IPS-11a (cell line): ENCODE measurements around the gene COQ8A.
"Not testable (repeated sequence)": the region's sequence is repeated elsewhere in the genome, so short reads cannot be mapped to it uniquely, and the experiment has no call there.

Experiments used
- H3K4me3 ChIP-seq: one replicate; pipeline ENCODE4 v1.5.1; 2013; ENCODE audit warnings: low read depth, low read length, control low read depth

COQ8A gene

DNA sequence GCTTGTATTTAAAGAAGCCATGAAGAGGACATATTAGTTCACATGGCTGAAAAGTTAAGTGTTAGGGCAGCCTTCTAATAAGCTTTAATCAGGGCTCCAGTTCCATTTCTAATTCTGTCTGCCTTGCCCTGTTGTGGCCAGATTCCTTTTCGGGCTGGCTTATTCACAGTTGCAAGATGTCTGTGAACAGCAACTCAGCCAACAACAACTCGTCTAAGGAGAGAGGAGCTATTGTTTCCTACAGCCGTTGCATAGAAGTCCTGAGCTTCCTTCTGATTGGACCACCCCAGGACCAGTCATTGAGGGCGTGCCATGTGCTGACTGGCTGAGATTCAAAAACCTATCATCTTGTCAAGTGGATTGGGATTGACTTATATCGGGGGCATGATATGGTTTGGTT is 18.6 kb upstream of the COQ8A start:
- no peak overlapping the region for H3K4me3 ChIP-seq

DNA sequence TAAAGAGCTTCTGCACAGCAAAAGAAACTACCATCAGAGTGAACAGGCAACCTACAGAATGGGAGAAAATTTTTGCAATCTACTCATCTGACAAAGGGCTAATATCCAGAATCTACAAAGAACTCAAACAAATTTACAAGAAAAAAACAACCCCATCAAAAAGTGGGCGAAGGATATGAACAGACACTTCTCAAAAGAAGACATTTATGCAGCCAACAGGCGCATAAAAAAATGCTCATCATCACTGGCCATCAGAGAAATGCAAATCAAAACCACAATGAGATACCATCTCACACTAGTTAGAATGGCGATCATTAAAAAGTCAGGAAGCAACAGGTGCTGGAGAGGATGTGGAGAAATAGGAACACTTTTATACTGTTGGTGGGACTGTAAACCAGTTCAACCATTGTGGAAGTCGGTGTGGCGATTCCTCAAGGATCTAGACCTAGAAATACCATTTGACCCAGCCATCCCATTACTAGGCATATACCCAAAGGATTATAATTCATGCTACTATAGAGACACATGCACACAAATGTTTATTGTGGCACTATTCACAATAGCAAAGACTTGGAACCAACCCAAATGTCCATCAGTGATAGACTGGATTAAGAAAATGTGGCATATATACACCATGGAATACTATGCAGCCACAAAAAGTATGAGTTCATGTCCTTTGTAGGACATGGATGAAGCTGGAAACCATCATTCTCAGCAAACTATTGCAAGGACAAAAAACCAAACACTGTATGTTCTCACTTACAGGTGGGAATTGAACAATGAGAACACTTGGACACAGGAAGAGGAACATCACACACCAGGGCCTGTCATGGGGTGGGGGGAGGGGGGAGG is 10.6 kb upstream of the COQ8A start:
- not testable (repeated sequence) for H3K4me3 ChIP-seq

DNA sequence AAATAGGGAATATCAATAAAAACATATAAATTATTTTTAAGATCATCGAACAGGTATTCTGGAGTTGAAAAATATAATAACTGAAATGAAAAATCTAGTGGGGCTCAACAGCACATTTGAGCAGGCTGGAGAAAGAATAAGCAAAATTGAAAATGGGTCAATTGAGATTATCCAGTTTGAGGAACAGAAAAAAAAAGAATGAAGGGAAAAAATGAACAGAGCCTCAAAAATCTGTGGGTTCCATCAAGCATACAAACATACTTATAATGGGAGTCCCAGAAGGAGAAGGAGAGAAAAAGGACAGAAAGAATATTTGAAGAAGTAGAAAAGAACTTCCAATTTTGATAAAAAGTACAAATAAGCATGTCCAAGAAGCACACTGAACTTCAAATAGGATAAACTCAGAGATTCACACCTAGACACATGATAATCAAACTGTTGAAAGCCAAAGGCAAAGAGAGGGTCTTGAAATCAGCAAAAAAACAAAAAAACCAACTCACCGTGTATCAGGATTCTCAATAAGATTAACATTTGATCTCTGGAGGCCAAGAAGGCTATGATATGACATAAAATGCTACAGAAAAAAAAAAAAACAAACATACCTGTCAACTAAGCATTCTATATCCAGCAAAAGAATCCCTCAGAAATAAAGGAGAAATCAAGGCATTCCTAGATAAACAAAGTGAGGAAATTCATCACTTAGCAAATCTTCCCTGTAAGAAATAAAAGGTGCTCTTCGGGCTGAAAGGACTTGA is 5.4 kb upstream of the COQ8A start:
- H3K4me3 ChIP-seq, result no peak overlapping the region

DNA sequence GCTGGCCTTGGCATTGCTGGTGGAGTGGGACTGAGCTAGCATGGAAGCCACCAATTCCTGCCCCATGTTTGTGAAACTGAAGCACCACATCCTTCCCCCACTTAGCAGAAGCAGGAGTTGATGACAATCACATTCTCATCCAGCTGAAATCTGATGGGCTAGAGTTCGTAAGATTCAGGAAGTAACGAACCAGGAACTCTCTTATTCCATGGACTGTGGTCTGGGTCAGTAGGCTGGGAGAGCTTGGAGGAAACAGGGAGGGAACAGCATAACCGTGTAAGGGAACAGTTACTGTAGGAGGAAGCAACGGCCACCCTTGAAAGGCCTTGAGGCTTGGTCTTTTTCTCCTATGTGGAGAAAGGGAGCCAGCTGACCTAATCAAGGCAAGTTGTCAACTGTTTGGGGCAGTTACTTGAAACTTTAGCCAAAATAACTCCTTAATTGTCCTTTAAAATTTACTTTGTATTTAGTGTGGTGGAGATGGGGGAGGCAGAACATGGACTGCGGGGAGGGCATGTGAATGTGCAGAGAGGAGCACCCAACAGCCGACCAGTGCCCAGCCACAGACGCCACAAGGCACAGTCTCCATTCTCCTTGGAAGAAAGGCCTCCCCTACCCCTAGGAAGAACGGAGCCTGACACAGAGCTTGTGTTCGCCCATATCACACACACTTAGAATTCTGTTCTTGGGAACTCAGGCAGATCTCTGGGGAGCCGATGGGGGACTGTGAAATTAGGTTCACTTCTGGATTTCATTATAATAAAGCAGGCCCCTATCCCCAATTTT is 2.0 kb upstream of the COQ8A start:
- H3K4me3 ChIP-seq, result no peak overlapping the region

DNA sequence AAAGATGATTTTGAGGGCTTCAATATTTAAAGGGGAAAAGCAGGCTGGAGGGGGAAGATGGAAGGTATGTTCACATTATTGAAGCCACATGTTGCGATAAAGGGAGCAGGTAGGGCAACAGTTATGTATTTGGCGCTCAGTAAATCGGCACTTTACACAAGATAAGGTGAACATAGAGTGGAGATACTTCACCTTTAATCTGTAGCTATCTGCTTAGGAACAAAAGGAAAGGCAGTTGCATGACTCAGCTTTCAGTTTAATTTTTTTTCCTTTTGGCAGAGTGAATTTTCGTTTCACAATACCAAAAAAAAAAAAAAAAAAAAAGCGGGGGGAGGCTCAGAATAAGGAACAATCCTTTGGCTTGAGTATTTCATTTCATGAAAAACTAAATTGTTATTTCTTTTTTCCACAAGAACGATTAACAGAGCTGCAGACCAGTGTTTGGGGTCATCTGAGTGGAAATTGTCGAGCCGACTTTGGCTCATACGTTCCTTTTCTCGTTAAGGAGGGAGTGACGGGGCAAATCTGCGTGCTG is 1.1 kb upstream of the COQ8A start:
- H3K4me3 ChIP-seq, result peak overlapping the region; percentile 67

DNA sequence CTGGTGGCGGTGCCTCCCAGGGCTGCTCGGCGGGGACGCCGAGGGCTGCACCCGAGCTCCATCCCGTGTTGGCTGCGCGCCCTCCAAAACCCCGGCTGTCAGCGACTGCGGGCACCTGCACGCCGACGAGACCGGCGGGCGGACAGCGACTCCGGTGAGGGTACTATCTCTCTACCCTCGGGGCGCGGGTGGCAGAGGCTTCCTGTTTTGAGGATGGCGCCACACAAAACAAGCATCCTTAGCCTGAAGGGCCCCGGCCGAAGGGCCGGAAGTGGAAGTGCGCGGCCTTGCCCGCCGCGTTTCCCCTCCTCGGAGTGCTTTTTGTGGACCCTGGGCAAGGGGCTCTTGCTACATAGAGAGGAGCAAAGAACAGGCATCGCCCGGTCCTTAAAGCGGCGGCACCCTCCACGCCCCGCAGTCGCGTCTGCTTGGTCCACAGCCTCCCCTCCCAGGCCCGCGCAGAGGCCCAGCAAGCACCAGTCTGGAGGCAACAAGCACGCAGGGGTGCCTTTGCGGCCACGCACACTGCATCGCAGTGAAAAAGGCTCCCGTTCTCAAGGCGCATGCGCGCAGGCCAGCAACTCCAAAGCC is 561 bp upstream of the COQ8A start:
- H3K4me3 ChIP-seq, result peak overlapping the region; percentile 67

DNA sequence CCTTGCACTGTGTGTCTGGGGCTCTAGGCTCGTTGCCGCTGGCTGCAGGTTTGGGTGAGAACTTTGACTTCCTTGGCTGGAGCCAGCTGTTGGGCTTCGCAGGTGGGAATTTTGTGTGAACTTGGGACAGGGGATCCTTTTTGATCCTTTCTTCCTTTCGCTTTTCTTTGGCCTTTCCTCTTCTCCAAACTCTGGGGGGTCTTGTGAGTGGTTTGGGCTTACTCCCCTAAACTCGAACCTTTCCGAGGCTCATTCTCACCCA is 643 bp downstream of the COQ8A start:
- H3K4me3 ChIP-seq, result peak overlapping the region; percentile 78

DNA sequence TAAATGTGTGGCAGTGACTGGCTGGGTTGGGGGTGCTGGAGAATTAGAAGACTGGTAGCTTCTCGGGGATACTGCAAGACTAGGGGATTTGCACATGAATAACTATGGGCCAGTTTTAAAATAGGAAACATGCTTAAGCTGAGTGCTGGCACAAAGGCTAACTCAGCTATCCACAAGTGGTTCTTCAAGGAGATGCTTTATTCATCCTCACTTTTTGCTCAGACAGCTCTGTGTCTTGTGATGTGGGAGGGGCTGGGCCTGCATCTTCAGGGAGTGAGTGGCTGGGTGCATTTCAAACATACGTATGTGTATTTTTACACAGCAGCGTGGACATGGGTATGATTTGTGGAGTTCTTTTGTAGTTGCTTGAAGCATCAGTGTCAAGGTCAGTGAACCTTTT is 2.3 kb downstream of the COQ8A start:
- H3K4me3 ChIP-seq, result no peak overlapping the region

DNA sequence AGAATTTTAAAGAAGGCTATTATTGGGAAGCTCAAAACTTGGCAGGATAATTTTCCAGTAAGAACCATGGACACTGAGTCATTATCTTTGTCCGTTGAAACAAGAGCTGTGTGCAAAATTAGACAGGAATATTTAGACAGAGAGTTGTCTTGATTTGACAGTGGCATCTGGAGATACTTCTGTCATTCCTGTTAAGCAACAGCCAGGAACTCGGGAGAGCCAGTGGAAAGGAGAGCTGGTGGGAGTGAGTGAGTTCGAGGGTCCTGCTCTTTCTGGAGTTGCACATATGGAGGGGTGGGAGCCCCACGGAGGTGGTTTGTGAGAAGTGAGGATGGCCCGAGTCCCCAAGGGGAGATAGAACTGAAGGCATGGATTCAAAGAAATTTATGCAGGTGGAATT is 3.1 kb downstream of the COQ8A start:
- H3K4me3 ChIP-seq, result no peak overlapping the region

DNA sequence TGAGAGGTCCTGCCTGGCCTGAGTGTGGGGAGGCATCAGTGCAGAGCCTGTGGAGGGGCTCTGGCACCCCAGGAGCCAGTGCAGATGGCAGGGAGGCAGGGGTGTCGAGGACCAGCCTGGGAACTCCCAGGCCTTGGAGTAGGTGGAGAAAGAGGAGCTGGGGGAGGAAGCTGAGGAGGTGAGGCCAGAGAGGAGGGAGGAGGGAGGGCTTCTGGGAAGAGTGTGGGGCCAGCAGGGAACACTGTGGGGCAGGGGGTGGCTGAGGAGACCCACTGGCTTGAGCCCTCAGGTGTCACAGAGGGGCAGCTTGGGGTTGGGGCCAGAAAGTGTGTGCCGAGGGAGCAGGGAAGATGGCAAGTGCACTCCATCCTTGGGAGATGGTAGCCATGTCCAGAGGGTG is 3.8 kb downstream of the COQ8A start:
- no peak overlapping the region for H3K4me3 ChIP-seq

DNA sequence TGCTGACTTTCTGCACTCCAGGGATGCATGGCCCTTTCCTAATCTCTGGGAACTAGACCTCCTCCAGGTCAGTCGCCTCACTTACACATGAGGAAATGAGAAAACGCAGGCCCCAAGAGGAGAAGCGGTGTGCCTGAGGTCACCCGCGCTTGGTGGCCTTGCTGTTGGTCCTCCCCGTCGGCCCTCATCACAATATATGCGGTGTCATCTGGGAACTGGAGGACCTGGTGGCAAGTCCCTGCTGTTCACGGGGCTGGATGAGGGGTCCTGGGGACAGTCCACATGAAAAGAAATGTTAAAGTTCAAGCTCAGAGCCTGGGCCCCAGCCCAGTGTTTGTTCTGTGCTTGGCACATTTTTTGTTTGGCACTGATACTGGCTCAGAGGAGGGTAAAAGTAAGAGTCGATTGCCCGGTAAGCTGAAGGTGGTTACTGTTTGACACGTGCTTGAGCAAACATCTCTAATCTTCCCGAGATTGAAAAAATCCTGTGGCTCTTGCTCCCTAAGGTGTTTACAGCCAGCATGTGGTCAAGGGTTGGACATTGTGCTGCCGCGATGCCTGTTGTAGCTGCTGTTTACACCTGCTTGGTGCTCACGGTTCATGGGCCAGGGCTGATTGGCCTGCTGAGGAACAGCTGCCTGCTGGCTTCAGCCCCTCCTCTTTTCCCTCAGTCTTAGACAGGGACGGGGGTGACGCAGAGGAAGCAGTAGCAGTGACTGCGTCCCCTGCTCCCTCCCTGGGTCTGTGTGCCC is 5.2 kb downstream of the COQ8A start:
- H3K4me3 ChIP-seq, result no peak overlapping the region

DNA sequence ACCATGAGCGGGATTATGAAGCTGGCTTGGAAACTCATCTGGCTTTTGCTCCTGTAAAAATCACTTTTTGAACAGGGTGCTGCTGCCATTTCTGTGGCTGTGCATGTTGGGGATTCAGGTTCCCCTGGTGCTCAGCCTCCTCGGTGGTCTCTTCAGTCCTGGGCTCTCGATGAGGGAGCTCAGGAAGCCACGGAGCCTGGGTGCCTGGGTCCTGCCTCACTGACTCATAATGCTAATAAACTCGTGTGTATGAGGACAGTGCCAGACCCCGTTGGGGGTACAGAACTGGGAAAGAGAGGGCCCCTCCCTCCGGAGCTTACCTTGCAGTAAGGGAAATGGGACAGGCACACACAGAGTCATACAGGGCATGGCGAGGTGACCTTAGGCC is 5.8 kb downstream of the COQ8A start:
- no peak overlapping the region for H3K4me3 ChIP-seq

DNA sequence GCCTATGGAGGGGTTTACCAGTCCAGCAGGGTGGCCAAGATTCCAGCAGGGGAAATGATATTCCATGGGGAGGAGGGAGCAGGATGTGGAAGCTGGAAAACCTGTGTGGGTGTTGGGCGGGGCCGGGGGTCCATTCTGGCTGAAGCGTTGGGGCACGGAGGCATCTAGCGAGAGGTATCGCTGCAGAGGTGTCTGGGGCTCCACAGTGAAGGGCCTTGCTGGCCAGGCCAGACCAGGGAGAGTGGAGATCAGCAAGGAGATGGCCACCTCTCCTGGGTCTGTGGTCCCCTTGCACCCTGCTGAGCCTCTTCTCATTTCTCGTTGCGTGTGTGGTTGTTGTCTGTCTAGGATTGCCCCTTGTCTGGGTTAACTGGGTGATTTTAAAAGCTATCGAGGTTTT is 6.2 kb downstream of the COQ8A start:
- H3K4me3 ChIP-seq, result no peak overlapping the region

DNA sequence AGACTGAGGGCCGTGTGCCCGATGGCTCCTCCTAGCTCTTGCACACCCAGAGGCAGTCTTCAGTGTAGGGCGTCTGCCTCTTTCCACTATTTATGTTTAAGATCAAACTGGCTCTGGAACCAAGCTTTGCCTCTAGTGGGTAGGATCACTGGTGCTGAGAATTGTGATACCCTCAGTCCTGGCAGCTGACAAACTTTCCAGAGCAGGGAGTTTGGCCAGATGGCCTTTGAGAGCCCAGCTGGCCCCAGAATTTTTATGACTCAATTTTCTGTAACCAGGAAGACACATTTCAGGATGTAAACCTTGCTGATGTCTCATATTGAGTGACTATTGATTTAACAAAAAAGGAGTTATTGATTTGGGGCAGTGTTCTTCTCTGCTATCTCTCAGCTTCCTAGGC is 6.7 kb downstream of the COQ8A start:
- no peak overlapping the region for H3K4me3 ChIP-seq

DNA sequence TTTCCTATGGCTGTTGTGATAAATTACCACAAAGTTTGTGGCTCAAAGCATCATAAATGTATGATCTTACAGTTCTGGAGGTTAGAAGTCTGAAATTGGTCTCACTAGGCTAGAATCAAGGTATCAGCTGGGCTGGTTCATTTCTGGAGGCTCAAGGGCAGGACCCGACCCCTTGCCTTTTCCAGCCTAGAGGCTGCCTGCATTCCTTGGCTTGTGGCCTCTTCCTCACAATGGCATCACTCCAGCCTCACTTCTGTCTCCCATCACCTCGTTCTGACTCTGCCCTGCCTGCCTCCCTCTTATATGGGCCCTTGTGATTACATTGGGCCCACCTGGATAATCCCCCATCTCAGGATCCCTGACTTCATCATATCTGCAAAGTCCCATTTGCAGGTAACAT is 8.0 kb downstream of the COQ8A start:
- H3K4me3 ChIP-seq, result no peak overlapping the region

DNA sequence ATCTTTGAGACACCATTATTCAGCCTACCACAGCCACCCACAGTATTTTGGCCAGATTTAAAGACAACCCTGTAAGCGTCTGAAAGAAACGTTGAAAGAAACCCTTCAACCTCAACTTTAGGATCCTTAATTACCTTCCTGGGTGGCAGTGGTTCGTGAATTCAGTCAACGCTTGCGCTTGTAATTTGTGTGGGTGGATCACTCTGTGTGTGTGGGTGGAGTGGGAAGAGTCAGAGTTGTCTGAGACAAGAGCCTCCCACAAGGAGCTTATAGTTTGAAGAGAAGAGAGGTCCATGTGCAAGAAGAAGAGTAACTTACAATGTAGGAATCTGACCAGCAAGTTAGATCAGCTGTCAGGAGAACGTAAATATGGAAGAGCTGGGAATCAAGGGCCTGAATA is 8.4 kb downstream of the COQ8A start:
- H3K4me3 ChIP-seq, result no peak overlapping the region

DNA sequence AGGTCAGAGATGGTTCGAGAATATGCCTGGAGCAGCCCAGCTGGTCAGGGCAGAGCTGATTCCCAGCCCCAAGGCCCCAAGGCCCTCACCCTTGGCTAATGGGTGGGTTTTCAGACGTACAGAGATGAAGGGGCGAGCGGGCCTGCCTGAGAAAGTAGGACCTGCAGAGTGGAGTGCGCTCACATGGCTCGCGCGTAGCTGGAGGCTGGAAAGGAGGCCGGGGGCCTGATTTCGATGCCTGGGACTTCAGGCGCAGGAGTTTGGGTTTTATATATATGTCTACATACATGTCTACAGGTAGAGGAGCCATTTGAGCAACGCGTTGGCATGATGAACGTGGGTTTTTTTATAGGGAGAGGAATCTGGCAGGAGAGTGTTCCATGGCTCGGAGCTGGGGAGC is 8.9 kb downstream of the COQ8A start:
- no peak overlapping the region for H3K4me3 ChIP-seq

DNA sequence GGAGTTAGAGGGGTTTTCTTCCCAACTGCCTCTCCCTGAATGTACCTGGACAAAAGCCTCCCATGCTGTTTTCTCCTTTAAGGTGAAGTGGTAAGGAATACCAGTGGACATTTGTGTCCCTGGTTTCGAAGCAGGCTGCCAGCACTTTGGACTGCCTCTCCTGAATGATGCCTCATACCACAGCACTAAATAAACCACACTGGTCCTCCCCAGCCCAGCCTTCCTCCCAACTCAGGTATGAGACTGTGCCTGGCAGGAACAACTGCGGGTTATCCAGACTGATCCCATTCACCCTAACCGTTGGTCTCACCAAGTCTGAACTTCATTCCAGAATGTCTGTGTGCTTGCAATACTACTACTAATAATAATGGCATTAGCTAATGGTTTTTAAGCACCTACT is 9.3 kb downstream of the COQ8A start:
- no peak overlapping the region for H3K4me3 ChIP-seq

DNA sequence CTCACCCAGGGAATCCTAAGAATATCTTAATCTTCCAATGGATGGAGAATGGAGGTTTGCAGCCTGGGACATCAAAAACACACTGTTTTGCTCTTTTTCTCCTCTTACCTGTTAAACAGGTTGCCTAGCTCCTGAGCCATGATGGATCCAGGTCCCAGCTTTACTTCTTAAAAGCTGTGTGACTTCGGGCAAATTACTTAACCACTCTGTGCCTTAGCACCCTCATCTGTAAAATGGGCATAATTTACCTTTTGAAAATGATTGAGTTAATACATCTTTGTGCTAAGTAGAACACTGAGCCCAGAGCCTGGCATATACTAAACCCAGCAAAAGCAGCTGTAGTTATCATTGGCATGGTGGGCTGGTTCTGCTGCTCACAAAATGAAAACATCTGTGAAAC is 10.2 kb downstream of the COQ8A start:
- H3K4me3 ChIP-seq, result no peak overlapping the region

DNA sequence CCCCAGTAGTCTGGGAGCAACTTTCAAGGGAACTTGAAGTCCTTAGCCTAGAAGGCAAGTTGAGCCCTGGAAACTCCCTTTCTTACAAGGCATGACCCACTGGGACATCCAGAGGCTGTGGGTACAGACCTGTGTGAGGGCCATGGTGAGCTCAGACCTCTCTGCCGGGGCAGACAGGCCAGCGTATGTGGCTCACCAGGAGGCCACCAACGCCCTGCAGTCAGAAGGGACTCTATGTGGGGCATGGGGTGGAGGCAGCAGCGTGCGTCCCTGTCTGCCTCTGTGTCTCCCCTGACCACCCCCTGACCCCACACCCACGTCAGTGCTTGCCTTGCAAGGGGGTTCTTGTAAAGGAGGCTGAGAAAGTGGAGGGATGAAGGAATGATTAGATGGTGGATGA is 10.8 kb downstream of the COQ8A start:
- H3K4me3 ChIP-seq, result no peak overlapping the region
